GM12874 (cell line): Measurements from ENCODE around the gene OR10G8.

Experiments
- CTCF ChIP-seq: IDR thresholded peaks from 2 replicates; pipeline ENCODE4 v1.5.1; 2011; ENCODE audit warnings: low read depth, mild to moderate bottlenecking, control low read depth, low read length, moderate library complexity; ENCODE audit not compliant: insufficient read depth

Gene OR10G8

GRCh38 chr11:124071623-124071948, 45.0 kb downstream of the OR10G8 start:
- TF ChIP-seq CTCF = no peak

GRCh38 chr11:124072147-124072546, 45.5 kb downstream of the OR10G8 start:
- no peak for TF ChIP-seq CTCF

GRCh38 chr11:124074554-124074953, 48.0 kb downstream of the OR10G8 start:
- TF ChIP-seq CTCF = no peak

GRCh38 chr11:124075492-124075840, 48.9 kb downstream of the OR10G8 start:
- TF ChIP-seq CTCF = no peak

- TF ChIP-seq CTCF = no peak
Observed at GRCh38 chr11:124075841-124076651, 49.4 kb downstream of the OR10G8 start.

- TF ChIP-seq CTCF = no peak
Observed at GRCh38 chr11:124077266-124077665, 50.7 kb downstream of the OR10G8 start.

- no peak for TF ChIP-seq CTCF
Observed at GRCh38 chr11:124078591-124078990, 52.0 kb downstream of the OR10G8 start.
